Activated CD4-positive, CD25-positive, alpha-beta regulatory T cell treated with anti-CD3 and anti-CD28 coated beads, Interleukin-2, amount 50 U/mL, for 72 hours (primary cell): ENCODE data around the gene RBBP4.
"Not testable (repeated sequence)": the region's sequence is repeated elsewhere in the genome, so short reads cannot be mapped to it uniquely, and the experiment has no call there.

Source experiments
- DNase-seq: peaks from one replicate; pipeline ENCODE4 v3.0.0; 2021

Gene RBBP4

GRCh38 chr1:32650752-32651460 lies at the start of gene RBBP4:
TSS of gene RBBP4 (plus strand) at chr1:32651208. CDS start at chr1:32651307, 99 bp downstream.
- peak; percentile 99 for DNase-seq

DNA sequence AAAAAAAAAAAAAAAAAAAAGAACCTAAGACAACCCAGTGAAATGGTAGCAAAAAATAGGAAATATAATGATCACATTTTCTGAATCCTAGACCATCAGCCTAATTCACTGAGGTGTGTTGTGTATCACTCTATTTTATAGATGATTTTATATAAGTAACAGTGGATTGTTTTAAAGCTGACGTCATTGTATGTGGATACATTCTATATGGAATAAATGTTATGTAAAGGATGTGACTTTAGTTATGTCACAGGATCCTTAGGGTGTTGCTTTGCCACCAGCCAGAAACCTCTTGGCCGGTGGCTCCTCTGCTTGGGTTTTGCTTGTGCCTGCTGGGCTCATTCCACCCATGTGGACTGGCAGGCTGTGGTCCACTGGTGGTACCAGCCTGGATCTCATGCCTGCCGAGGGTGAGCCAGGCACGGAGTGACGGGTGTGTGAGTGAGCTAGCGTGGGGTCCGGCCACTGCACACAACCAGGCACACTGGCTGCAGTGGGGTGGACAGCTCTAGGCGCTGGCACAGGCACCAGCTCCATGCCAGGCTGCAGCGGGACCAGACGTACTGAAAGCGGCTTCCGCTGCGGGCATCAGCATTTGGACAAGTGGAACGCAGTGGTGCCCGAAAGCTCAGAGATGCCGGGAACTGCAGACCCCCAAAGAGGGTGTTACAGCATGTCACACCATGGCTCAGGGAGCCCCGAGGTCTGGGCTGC lies 45.1 kb upstream of the RBBP4 start:
- DNase-seq = no peak

- no peak for DNase-seq
These were observed 44.2 kb upstream of the RBBP4 start for GRCh38 chr1:32606565-32607371.

- DNase-seq = no peak
These were observed 41.8 kb upstream of the RBBP4 start for GRCh38 chr1:32609180-32609579.

GRCh38 chr1:32611859-32612188 lies 39.2 kb upstream of the RBBP4 start:
- DNase-seq = no peak

DNA sequence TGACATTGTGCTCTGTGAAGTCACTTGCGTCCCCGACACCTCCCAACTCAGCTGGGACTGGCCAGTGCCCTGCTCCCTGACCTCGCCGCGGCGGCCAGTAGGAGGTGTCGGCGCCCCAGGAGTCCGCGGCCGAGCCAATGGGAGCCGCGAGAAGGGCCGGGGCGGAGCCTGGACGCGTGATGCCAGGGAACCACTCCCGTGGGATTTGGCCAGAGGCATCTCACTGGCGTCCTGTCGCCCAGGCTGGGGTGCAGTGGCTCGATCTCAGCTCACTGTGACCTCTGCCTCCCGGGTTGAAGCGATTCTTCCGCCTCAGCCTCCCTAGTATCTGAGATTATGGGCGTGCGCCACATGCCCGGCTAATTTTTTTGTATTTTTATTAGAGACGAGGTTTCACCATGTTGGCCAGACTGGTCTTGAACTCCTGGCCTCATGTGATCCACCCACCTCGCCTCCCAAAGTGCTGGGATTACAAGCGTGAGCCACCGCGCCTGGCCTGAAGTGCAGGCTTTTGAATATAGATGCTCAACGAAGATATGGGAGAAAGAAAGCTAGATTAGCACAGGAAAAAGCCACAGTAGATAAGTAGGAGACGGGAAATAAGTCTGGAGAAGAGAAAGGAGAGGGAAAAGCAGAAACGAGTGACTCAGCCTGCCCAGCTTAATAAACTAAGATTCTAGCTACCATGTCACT lies 38.7 kb upstream of the RBBP4 start:
- peak; percentile 75 for DNase-seq

DNA sequence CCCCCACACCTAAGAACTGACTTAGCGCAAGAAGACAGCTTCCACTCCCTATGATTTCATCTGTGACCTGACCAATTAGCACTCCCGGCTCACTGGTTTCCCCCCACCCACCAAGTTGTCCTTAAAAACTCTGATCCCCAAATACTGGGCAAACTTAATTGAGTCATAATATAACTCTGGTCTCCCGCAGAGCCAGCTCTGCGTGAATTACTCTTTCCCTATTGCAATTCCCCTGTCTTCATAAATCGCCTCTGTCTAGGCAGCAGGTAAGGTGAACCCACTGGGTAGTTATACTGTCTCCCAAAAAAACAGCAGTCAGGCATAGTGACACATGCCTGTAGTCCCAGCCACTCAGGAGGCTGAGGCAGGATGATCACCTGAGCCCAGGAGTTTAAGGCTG lies 37.5 kb upstream of the RBBP4 start:
- DNase-seq = no peak

GRCh38 chr1:32618673-32619221 lies 32.3 kb upstream of the RBBP4 start:
- DNase-seq = no peak

DNA sequence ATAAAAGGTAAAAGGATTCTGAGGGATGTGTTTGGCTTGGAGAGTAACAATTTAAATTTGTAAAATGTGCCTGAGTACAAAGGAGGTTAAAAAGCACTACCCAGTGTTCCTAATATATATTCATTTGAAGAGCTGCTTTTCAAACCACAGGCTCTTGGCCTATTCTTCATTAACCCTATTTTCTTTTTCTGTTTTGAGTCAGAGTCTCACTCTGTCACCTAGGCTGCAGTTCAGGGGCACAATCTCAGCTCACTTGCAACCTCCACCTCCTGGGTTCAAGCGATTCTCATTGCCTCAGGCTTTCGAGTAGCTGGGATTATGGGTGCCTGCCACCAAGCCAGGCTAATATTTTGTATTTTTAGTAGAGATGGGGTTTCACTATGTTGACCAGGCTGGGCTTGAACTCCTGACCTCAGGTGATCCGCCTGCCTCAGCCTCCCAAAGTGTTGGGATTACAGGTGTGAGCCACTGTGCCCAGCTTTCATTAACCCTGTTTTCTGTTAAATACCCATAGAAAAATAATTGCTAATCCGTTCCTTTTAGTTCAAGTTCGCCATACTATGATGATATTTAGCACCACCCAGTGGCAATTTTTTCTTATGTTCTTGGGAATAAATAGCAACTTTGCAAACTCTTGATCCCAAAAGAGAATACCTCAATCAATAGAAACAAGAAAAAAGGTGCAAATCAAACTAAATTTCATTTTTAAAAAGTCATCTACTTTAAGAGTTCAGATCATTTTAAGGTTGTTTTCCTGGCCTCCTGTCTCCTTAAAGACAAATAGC lies 31.1 kb upstream of the RBBP4 start:
- no peak for DNase-seq

- DNase-seq = no peak
These were observed 28.8 kb upstream of the RBBP4 start for GRCh38 chr1:32622205-32622604.

DNA sequence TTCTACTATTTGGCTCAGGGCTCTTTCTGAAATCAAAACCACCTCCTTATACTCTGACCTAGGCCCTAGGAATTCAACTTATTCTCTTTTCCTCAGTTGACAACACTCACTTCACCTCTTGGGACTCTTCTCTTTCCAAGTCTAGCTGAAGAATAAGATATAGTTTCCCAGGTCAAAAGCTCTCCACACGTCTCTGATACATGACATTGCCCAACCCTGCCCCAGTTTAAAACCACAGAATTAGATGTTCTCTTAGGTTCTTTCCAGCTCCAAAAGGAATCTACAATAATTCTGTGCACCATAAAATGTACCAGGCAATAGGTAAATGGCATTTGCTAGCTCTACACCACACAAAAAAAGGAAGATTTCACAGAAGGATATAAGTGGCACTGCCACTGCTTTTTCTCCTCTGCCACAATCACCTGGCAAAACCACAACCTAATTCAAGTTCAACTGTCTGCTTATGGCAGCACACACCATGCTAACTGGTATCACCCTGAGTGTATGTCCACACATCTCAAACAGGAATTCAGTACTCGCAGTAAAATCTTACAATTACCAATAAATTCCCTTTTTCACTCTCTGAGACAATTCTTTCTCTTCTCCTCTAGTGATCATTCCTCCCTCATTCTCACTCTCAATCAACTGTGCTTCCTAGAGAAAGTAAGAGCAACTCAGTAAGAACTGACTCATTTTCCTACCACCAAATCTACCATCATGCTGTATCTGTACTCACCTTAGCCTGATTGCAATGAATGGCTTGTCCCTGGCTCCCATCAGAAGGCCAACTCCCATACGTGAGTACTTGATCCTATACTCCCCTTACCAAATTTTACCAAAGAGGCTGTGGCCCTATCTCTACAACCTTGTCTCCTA lies 28.0 kb upstream of the RBBP4 start:
- no peak for DNase-seq

DNA sequence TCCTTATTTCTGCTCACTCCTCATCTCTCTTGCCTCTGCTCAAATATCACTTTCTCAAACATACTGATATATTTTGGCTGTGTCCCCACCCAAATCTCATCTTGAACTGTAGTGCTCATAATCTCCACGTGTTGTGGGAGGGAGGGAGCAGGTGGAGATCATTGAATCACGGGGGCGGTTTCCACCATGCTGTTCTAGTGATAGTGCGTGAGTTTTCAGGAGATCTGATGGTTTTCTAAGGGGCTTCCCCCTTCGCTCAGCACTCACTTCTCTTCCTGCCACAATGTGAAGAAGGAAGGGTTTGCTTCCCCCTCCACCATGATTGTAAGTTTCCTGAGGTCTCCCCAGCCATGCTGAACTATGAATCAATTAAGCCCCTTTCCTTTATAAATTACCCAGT lies 27.2 kb upstream of the RBBP4 start:
- DNase-seq = no peak

- no peak for DNase-seq
These were observed 24.8 kb upstream of the RBBP4 start for GRCh38 chr1:32626176-32626575.

- DNase-seq = no peak
These were observed 23.3 kb upstream of the RBBP4 start for GRCh38 chr1:32627596-32628162.

GRCh38 chr1:32630173-32630572 lies 20.8 kb upstream of the RBBP4 start:
- not testable (repeated sequence) for DNase-seq

- no peak for DNase-seq
These were observed 18.2 kb upstream of the RBBP4 start for GRCh38 chr1:32632829-32633228.

- DNase-seq = no peak
These were observed 15.3 kb upstream of the RBBP4 start for GRCh38 chr1:32635508-32636277.

DNA sequence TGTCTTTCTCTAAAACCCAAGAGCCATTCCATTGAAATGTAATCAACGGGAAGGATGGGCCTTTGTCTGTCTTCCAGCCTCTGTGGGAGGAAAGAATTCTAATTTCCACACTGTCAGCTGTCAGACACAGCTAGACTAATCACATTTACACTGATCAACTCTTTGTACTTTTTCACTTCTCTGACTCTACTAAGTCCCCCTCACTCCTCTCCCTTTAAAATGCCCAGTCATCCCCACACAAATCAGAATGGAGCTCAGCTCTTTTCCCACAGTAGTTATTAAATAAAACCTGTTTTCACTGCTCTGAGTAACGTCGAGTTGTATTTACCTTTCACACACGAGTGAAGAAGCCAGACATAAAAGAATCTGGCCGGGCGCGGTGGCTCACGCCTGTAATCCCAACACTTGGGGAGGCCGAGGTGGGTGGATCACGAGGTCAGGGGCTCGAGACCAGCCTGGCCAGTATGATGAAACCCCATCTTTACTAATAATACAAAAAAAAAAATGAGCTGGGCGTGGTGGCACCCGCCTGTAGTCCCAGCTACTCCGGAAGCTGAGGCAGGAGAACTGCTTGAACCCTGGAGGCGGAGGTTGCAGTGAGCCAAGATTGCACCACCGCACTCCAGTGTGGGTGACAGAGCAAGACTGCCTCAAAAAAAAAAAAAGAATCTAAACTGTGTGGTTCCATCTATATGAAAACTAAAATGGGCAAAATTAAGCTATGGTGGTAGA lies 13.9 kb upstream of the RBBP4 start:
- DNase-seq = no peak

DNA sequence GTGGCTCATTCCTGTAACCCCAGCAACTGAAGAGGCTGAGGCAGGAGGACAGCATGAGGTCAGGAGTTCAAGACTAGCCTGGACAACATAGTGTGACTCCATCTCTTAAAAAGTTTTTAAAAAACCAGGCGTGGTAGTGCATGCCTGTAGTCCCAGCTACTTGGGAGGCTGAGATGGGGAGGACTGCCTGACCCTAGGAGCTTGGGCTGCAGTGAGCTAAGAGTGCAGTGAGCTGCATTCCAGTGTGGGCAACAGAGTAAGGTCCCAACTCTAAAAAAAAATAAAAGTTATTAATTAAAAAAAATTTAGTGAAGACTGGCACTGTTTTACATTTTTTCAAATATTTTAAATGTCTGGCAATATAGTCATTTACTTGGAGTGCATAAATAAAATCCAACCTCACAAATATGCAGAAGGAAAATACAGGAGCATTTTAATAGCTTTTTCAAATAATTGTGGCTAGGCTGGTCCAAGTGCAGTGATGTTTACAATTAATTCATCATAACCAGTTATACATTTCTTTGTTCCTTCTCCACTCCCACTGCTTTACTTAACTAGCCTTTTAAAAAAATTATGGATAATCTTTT lies 11.4 kb upstream of the RBBP4 start:
- no peak for DNase-seq
